Neural cell (in vitro differentiated cells): ENCODE measurements around the gene DIAPH1. TPM values are rescaled to one million over a fixed set of nuclear protein-coding genes. Genes with fewer than 3 reads are reported as not detected.
A peak's percentile ranks its signal among the peaks of the same experiment; 100 is the strongest.

Experiments
- H2AFZ ChIP-seq: fragments of 200-600, 300-800 bp; sonication (generic), shearing (Covaris generic); 2 replicates; pipeline ENCODE4 v1.6.0; 2014; ENCODE audit warnings: low read depth, mild to moderate bottlenecking, antibody characterized with exemption, low read length, moderate library complexity
- H3F3A ChIP-seq: fragments of 200-600 bp; shearing (Covaris generic); 2 replicates; pipeline ENCODE4 v1.6.1; 2016; ENCODE audit warnings: mild to moderate bottlenecking, moderate library complexity, mixed read lengths, antibody characterized with exemption, low read length; ENCODE audit not compliant: insufficient read depth, poor library complexity, severe bottlenecking
- H3K27ac ChIP-seq: fragments of 200-600, 300-800 bp; sonication (generic), shearing (Covaris generic); 2 replicates; pipeline ENCODE4 v1.5.1; 2014; ENCODE audit warnings: mild to moderate bottlenecking, low read length, moderate library complexity
- H3K27me3 ChIP-seq: fragments of 300-800, 200-600 bp; sonication (generic), shearing (Covaris generic); 2 replicates; pipeline ENCODE4 v1.6.0; 2014; ENCODE audit warnings: mild to moderate bottlenecking, low read depth, low read length, moderate library complexity; ENCODE audit not compliant: insufficient read depth
- H3K36me3 ChIP-seq: fragments of 300-800, 200-600 bp; sonication (generic), shearing (Covaris generic); 2 replicates; pipeline ENCODE4 v1.5.1; 2014; ENCODE audit warnings: mild to moderate bottlenecking, antibody characterized with exemption, low read length, moderate library complexity; ENCODE audit not compliant: insufficient read depth
- H3K4me2 ChIP-seq: fragments of 300-800, 200-600 bp; sonication (generic), shearing (Covaris generic); 2 replicates; pipeline ENCODE4 v1.6.0; 2014; ENCODE audit warnings: mild to moderate bottlenecking, low read length
- H3K4me3 ChIP-seq: fragments of 300-800, 200-600 bp; sonication (generic), shearing (Covaris generic); 2 replicates; pipeline ENCODE4 v1.5.1; 2014; ENCODE audit warnings: mild to moderate bottlenecking, low read length, moderate library complexity
- H3K79me2 ChIP-seq: fragments of 200-600 bp; shearing (Covaris generic); replicated peaks from 2 replicates; pipeline ENCODE4 v1.6.0; 2014; ENCODE audit warnings: mild to moderate bottlenecking, low read length, moderate library complexity; ENCODE audit not compliant: insufficient read depth
- H3K9ac ChIP-seq: fragments of 300-800, 200-600 bp; sonication (generic), shearing (Covaris generic); 2 replicates; pipeline ENCODE4 v1.6.1; 2016; ENCODE audit warnings: mild to moderate bottlenecking, low read length, mixed read lengths
- H3K9me2 ChIP-seq: fragments of 200-600 bp; shearing (Covaris generic); 2 replicates; pipeline ENCODE4 v1.6.1; 2016; ENCODE audit warnings: mild to moderate bottlenecking, low read length, mixed read lengths; ENCODE audit not compliant: insufficient read depth
- H3K9me3 ChIP-seq: fragments of 200-600, 300-800 bp; sonication (generic), shearing (Covaris generic); 2 replicates; pipeline ENCODE4 v1.6.1; 2016; ENCODE audit warnings: mild to moderate bottlenecking, mixed run types, low read length, moderate library complexity, mixed read lengths
- H4K20me1 ChIP-seq: fragments of 200-600 bp; shearing (Covaris generic); 2 replicates; pipeline ENCODE4 v1.6.1; 2016; ENCODE audit warnings: mild to moderate bottlenecking, mixed run types; ENCODE audit not compliant: insufficient read depth
- CTCF ChIP-seq: fragments of 450-650 bp; IDR thresholded peaks from 2 replicates; pipeline ENCODE4 v1.5.1; 2014; ENCODE audit warnings: antibody characterized with exemption, mild to moderate bottlenecking, moderate library complexity; ENCODE audit not compliant: poor library complexity, severe bottlenecking
- MXI1 ChIP-seq: fragments of 450-650 bp; conservative IDR thresholded peaks from 2 replicates; pipeline ENCODE4 v1.6.1; 2014; ENCODE audit warnings: antibody characterized with exemption, mild to moderate bottlenecking; ENCODE audit not compliant: poor library complexity, severe bottlenecking
- POLR2AphosphoS5 ChIP-seq: IDR thresholded peaks from 2 replicates; pipeline ENCODE4 v1.6.1; 2012
- REST ChIP-seq: IDR thresholded peaks from 2 replicates; pipeline ENCODE4 v1.6.1; 2012; ENCODE audit warnings: borderline replicate concordance
- polyA plus RNA-seq: library from polyadenylated mRNA; depleted of rRNA; stranded (reverse); fragments of >200 nt; gene quantifications from 2 replicates; pipeline ENCODE4 v1.2.3, GENCODE V29; 2014

Gene DIAPH1
- polyA plus RNA-seq, 1 donor from 2014 or later = 21.9 TPM

- H3K36me3 ChIP-seq = peaks cover 5% of the 10 kb centered on the region
- peak overlapping the region; percentile 78 for H3K27ac ChIP-seq
- no peaks in the 10 kb centered on the region for H3K27me3 ChIP-seq
- H3K9ac ChIP-seq = peak overlapping the region; percentile 61
- H3K9me3 ChIP-seq = no peaks in the 10 kb centered on the region
- H3K4me3 ChIP-seq = peak overlapping the region; percentile 59
- TF ChIP-seq CTCF = no peak
- TF ChIP-seq REST = peak; percentile 15
- peak overlapping the region; percentile 49 for H3K4me2 ChIP-seq
- H2AFZ ChIP-seq = no peak overlapping the region
- no peaks in the 10 kb centered on the region for H4K20me1 ChIP-seq
- no peaks in the 10 kb centered on the region for H3K9me2 ChIP-seq
- no peaks in the 10 kb centered on the region for H3K79me2 ChIP-seq
- H3F3A ChIP-seq = peaks cover 5% of the 10 kb centered on the region
Observed at GRCh38 chr5:141508798-141509611, 109.8 kb downstream of the DIAPH1 start.

- H3K4me2 ChIP-seq = peak overlapping the region; percentile 49
- peaks cover 5% of the 10 kb centered on the region for H3F3A ChIP-seq
- peak overlapping the region; percentile 59 for H3K4me3 ChIP-seq
- H3K36me3 ChIP-seq = peaks cover 5% of the 10 kb centered on the region
- H3K27me3 ChIP-seq = no peaks in the 10 kb centered on the region
- peak overlapping the region; percentile 61 for H3K9ac ChIP-seq
- H3K9me2 ChIP-seq = no peaks in the 10 kb centered on the region
- no peaks in the 10 kb centered on the region for H4K20me1 ChIP-seq
- no peak for TF ChIP-seq POLR2AphosphoS5
- TF ChIP-seq CTCF = no peak
- no peak for TF ChIP-seq MXI1
- no peaks in the 10 kb centered on the region for H3K79me2 ChIP-seq
- no peak overlapping the region for H2AFZ ChIP-seq
- no peaks in the 10 kb centered on the region for H3K9me3 ChIP-seq
- peak overlapping the region; percentile 78 for H3K27ac ChIP-seq
Observed at GRCh38 chr5:141508440-141508797, 110.4 kb downstream of the DIAPH1 start.
